NOMO-1 (cell line): Measurements from ENCODE around the gene HES4.
"Not testable (repeated sequence)": the region's sequence is repeated elsewhere in the genome, so short reads cannot be mapped to it uniquely, and the experiment has no call there.

ENCODE experiments used
- DNase-seq, 2 experiments: peaks; one replicate each; lab custom pipeline; 2025; ENCODE audit not compliant: unreplicated experiment in 2 of 2; lab: John Stamatoyannopoulos, UW

HES4 gene

GRCh38 chr1:981491-981954, 18.4 kb downstream of the HES4 start:
- DNase-seq = no peak

DNA sequence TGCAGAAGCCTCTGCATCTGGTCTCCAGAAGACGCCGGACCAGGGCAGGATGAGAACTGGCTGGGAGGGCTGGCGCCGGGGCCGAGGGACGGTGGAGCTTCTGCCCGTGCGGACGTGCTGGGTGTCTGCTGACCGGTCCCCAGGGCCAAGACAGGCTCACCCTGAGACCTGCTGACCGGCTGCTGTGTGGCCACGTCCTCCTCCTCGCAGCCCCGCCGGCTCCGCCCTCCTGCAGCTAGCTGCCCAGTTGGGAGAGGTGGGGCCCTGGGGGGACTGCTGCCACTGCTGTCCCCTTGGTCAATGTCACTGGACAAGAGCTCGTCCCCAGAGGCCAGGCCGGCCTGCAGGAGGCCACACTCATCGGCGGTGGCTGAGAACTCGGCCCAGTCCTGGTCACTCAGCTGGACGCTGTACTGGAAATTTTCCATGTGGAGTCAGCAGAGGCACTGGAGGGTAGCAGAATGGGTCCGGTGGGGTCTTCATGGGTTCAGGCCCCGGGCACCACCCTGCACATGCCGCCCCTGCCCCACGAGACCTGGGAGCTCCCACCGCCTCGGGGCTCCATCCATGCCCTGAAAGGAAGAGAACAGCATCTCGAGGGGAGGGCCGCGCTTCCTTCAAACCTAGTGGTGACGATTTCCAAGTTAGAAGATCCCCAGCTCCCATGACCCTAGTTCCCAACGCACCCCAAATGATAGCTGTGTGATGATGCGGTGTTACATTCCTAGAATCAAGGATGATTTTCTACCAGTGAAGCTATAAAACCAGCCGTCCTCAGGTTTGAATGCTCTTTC, 19.1 kb downstream of the HES4 start:
- no peak for DNase-seq

GRCh38 chr1:980137-980571, 19.7 kb downstream of the HES4 start:
- DNase-seq = no peak

- DNase-seq = no peak
Observed at GRCh38 chr1:979744-980072, 20.2 kb downstream of the HES4 start.

DNA sequence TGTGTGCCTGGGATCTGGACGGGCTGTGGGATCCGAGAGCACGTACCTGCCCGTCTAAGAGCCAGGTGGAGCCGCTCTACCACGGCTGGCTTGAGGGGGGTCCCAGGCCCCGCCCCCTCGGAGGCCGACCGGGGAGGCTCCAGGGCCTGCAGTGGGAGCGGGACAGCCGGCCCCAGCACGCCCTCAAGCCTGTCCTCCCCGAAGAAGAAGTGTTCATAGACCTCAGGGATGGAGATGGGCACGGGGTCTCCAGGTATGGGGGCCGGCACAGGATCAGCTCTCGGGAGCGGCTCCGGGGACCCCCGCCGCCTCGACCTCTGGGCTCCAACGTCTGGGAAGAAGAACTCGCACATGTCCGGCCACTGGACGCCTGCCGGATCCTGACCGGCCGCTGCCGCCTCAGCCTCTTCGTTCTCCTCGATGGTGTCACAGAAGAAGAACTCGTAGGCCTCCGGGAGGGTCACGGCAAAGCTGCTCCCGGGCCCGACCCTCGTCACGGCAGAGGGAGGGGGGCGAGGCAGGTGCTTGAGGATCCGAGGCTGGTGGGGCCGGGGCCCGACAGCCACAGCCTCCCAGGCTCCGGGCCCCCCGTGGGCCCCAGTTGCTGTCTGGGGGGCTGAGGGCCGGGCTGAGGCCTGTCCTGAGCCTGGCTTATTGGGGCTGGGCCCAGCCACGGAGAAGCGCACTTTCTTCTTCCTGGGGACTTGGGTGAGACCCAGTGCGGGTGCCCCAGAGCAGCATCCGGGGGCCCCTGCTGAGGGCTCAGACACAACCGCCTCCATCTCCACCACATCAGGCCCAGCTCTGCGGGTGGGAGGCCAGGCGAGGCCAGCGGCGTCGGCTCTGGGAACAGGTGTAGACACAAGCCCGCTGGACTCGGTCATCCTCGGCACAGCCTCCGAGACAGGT, 20.8 kb downstream of the HES4 start:
- DNase-seq = no peak

- no peak for DNase-seq
Observed at GRCh38 chr1:978069-978834, 21.6 kb downstream of the HES4 start.

GRCh38 chr1:976791-977190, 23.1 kb downstream of the HES4 start:
- DNase-seq = not testable (repeated sequence)

- peak; percentile 37 to 66 for DNase-seq
Observed at GRCh38 chr1:975896-976683, 23.8 kb downstream of the HES4 start.

DNA sequence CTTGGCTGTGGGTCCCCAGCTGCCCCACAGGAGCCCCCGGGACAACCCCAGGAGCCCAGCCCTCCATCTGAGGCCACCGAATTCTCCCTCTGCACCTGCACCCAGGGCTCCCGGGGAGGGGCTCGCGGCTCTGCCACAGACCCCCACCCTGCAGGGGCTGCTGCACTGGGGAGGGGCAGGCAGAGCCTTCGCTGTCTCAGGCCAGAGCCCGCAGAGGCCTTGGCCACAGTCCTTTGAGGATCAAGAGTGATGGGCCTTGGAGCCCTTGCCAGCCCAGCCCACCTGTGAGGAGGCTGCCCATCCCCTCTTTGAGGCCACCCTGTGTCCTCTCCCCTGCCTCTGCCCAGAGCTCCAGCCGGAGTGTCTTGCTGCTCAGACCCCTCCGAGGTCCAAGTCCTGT, 24.5 kb downstream of the HES4 start:
- DNase-seq = no peak

DNA sequence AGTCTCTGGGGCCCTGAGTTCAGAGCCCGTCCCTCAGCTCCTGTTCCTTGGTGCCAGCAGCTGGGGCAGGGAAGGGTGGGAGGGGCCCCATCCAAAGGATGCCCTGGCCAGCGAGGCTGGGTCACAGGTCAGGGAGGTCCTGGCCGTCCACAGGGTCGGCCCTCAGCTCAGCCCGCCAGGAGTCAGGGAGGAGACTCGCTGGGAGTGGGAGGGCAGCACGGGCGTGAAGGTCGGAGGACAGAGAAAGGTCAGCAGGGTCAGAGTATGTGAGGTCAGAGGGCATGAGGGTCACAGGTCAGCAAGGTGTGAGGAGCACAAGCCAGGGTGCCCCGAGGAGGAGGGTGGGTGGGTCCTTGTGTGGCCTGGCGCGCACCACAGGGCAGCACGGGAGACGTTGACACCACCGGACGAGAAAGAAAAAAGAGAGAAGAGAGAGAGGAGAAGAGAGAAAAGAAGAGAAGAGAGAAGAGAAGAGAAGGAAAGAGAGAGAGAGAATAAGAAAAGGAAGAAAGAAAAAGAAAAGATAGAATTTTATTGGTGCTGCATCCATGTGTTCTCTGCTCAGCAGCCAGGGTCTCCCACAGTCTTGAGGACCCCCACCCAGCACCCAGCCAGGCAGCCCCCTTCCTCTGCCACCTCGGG, 25.1 kb downstream of the HES4 start:
- no peak for DNase-seq

GRCh38 chr1:974293-974640, 25.6 kb downstream of the HES4 start:
- no peak for DNase-seq

- no peak for DNase-seq
Observed at GRCh38 chr1:973459-974292, 26.2 kb downstream of the HES4 start.

DNA sequence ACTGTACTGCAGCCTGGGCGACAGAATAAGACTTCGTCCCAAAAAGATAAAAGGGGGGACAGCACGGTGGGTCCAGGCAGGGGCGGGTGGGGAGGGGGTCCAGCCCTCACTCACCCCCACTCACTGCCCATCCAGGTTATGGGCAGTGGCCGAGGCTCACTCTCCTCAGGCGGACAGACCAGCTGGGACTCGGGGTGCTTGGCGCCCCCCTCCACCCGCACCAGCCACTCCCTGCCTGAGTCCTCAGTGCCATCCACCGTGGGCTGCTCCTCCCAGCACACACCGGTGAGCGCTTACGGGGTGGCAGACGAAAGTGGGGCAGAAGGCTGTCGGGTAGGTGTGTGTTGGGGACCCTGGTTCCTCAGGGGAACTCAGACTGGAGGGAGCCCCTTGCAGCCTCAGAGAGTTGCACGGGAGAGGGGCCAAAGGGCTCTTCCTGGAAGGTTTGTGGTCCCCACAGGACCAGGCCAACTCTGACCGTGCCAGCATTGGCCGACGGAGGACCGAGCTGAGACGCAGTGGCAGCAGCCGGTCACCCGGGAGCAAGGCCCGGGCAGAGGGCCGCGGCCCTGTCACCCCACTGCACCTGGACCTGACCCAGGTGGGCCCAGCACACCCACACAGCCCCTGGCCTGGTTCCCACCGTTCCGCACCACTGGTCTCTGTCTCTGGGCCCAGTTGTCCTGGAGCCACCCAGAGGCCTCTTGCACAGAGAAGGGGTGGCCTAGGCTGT, 27.0 kb downstream of the HES4 start:
- DNase-seq = no peak

DNA sequence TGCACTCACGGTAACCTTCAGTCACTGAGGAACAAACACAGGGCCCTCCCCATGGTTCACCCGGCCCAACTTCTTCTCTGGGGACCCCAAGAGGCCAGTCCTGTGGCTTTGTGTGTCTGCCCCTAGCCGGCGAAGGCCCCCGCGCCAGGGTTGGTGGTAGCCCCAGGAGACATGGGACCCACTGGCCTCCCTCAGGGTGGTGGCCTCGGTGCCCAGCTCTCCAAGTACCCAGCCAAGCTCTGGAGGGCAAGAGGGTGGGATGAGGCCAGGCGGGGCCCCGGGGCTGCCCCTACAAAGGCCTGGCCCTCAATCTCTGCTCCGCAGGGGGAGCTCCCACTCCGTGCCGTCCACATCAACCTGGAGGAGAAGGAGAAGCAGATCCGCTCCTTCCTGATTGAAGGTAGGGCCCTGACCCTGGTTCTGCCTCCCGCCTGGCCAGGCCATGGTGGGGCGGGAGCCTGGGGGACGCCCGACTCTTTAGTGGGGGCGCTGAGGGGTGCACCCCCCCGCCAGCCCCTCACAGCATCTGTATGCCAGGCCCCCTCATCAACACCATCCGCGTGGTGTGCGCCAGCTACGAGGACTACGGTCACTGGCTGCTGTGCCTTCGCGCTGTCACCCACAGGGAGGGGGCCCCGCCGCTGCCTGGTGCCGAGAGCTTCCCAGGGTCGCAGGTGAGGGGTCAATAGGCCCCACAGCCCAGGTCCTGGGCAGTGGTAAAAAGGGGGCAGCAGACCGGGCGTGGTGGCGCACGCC, 28.0 kb downstream of the HES4 start:
- DNase-seq = no peak

- DNase-seq = no peak
Observed at GRCh38 chr1:970973-971730, 28.7 kb downstream of the HES4 start.

GRCh38 chr1:970242-970972, 29.5 kb downstream of the HES4 start:
- no peak for DNase-seq
